ENCODE data around the gene BHLHA15.

The BHLHA15 gene

DNA sequence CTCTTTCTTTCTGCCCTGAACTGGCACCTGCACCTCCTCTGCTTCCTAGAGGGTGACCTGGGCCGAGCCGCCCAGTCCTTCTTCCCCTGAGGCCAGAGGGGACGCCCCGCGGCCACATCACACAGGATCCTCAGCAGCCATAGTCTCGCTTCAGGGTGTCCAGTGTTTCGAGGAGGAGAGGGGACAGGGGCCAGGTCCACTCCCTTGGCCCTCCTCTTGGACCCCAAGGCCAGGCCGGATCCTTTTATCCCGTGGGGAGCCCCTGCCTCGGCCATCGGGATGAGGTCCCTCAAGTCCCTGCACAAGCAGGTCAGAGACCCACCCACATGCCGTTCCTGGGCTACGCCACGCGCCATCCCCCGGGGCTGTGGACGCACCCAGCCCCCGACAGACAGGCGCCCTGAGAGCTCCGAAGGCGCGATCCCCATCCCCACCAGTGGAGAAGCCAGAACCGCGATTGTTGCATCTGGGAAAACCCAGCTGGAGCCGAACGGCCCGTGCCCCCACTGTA is 3.6 kb downstream of the BHLHA15 start:
- TF ChIP-seq, protein P1, sequence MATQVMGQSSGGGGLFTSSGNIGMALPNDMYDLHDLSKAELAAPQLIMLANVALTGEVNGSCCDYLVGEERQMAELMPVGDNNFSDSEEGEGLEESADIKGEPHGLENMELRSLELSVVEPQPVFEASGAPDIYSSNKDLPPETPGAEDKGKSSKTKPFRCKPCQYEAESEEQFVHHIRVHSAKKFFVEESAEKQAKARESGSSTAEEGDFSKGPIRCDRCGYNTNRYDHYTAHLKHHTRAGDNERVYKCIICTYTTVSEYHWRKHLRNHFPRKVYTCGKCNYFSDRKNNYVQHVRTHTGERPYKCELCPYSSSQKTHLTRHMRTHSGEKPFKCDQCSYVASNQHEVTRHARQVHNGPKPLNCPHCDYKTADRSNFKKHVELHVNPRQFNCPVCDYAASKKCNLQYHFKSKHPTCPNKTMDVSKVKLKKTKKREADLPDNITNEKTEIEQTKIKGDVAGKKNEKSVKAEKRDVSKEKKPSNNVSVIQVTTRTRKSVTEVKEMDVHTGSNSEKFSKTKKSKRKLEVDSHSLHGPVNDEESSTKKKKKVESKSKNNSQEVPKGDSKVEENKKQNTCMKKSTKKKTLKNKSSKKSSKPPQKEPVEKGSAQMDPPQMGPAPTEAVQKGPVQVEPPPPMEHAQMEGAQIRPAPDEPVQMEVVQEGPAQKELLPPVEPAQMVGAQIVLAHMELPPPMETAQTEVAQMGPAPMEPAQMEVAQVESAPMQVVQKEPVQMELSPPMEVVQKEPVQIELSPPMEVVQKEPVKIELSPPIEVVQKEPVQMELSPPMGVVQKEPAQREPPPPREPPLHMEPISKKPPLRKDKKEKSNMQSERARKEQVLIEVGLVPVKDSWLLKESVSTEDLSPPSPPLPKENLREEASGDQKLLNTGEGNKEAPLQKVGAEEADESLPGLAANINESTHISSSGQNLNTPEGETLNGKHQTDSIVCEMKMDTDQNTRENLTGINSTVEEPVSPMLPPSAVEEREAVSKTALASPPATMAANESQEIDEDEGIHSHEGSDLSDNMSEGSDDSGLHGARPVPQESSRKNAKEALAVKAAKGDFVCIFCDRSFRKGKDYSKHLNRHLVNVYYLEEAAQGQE (IDR thresholded peaks at IDR 0.05; ENCODE audit: insufficient read depth in 1 of 2, low read depth in 2 of 2, low read length in 2 of 2), result no peak
- TF ChIP-seq SIN3A (IDR thresholded peaks at IDR 0.05; ENCODE audit: borderline replicate concordance, insufficient read depth, low read length) (no peak), TAF1 (IDR thresholded peaks at IDR 0.05; ENCODE audit: borderline replicate concordance, insufficient read depth, low read length) (no peak), FOXP2 (optimal IDR thresholded peaks at IDR 0.05; ENCODE audit: borderline replicate concordance, extremely low read depth, extremely low read length, insufficient read depth) (no peak), POLR2AphosphoS5 (IDR thresholded peaks at IDR 0.05; ENCODE audit: low read depth, low read length) (no peak)

- no peak for TF ChIP-seq SIN3A (IDR thresholded peaks at IDR 0.05; ENCODE audit: borderline replicate concordance, insufficient read depth, low read length)
- TF ChIP-seq, protein P1 (IDR thresholded peaks at IDR 0.05; ENCODE audit: insufficient read depth in 1 of 2, low read depth in 2 of 2, low read length in 2 of 2), result no peak
Observed at GRCh38 chr7:98215561-98216495, 4.6 kb downstream of the BHLHA15 start.

DNA sequence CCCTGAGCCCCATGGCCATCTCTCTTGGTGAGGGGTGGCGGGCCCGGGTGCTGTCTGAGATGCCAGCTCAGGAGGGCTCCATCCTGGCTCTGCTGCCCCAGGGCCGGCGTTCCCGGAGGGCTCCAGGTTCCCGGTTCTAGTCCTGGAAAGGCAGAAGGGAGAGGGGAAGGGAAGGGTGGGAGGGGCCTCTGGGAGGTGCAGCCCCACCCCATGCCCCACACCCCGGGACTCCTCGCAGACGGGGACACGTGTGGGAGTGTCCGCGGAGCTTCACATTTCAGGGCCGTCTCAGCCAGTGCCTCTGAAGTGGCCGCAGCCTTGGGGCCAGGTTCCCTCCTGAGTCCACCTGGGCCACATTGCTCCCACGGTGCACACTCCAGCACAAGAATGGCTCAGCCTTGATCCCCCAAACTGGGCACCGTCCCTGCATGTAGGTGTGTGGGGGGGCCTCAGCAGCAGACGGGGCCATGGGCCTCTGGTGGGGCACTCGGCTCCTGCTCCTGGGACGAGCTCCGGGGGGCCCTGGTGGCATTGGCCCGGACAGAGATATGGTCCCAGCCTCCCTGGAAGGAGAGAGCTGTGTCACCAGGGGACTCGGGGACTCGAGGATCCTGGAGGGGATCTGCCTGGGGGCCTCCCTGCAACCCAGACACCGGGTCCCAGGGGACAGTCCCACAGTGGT is 5.8 kb downstream of the BHLHA15 start:
- TF ChIP-seq, protein P1 (IDR thresholded peaks at IDR 0.05; ENCODE audit: insufficient read depth in 1 of 2, low read depth in 2 of 2, low read length in 2 of 2), result no peak
- TF ChIP-seq TAF1 (IDR thresholded peaks at IDR 0.05; ENCODE audit: borderline replicate concordance, insufficient read depth, low read length), result no peak
- TF ChIP-seq FOXP2 (optimal IDR thresholded peaks at IDR 0.05; ENCODE audit: borderline replicate concordance, extremely low read depth, extremely low read length, insufficient read depth), result no peak
- TF ChIP-seq SIN3A (IDR thresholded peaks at IDR 0.05; ENCODE audit: borderline replicate concordance, insufficient read depth, low read length), result no peak
- no peak for TF ChIP-seq POLR2AphosphoS5 (IDR thresholded peaks at IDR 0.05; ENCODE audit: low read depth, low read length)

- TF ChIP-seq SIN3A (IDR thresholded peaks at IDR 0.05; ENCODE audit: borderline replicate concordance, insufficient read depth, low read length) (no peak), TAF1 (IDR thresholded peaks at IDR 0.05; ENCODE audit: borderline replicate concordance, insufficient read depth, low read length) (no peak), POLR2AphosphoS5 (IDR thresholded peaks at IDR 0.05; ENCODE audit: low read depth, low read length) (no peak), FOXP2 (optimal IDR thresholded peaks at IDR 0.05; ENCODE audit: borderline replicate concordance, extremely low read depth, extremely low read length, insufficient read depth) (no peak)
- TF ChIP-seq, protein P1 (IDR thresholded peaks at IDR 0.05; ENCODE audit: insufficient read depth in 1 of 2, low read depth in 2 of 2, low read length in 2 of 2), result no peak
Observed at GRCh38 chr7:98217623-98218582, 6.7 kb downstream of the BHLHA15 start.
